NOMO-1 (cell line): ENCODE results near the gene MED28.

Experiments used
- DNase-seq, 2 experiments: peaks; one replicate each; lab custom pipeline; 2025; ENCODE audit not compliant: unreplicated experiment in 2 of 2; lab: John Stamatoyannopoulos, UW

MED28 gene

DNA sequence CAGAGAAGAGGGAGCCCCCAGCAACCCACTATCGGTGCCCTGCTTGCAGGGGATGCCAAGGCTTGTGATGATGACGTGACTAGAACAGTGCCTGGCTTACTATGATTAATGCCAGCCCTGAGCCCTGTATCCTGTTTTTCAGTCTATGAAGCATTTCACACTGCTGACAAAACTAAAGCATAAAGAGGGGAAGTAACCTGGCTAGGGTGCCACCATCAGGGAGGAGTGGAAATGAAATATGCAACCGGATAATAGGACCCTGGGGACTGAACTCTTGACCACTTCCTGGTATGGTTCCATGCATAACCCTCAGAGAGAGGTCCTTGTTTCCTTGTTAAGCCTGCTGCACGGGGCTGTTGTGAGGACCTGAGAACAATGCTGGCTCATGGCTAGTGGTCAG is 50.3 kb downstream of the MED28 start:
- DNase-seq, result peak; percentile 30 to 76

DNA sequence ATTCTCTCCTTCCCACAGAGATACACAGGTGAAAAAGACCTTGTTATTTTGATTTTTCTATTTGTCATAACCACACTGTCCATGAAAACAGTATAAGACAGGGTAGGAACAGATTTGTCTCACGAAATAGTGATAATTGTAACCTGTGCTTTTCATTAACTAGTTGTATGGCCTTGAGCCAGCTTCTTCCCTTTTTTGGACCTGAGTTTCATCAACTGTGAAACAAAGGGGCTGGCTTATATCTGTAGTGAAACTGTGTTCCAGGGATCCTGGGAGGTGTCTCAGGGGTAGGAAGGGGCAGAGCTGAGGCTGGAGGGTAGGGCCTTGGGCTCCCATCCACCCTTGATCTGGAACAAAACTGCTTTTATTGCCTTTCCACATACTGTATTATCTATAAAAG is 50.9 kb downstream of the MED28 start:
- peak in 1 of 2 experiments; percentile 17 for DNase-seq

DNA sequence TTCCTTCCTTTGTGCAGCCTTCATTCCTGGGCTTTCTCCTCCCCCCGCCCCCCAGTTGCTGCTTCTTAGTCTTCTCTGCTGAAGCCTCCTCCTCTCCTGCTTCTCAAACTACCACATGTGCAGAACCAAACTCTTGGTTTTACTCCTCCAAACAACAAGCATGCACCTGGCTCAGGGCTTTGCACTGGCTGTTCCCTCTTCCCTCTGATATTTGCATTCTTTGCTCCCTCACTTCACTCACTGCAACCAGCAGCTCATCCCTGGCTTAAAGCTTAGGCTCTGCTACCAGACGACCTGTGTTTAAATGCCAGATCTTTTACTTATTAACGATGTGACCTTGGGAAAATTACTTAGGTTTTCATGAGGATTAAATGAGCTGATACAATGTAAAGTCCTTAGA is 51.4 kb downstream of the MED28 start:
- no peak for DNase-seq

DNA sequence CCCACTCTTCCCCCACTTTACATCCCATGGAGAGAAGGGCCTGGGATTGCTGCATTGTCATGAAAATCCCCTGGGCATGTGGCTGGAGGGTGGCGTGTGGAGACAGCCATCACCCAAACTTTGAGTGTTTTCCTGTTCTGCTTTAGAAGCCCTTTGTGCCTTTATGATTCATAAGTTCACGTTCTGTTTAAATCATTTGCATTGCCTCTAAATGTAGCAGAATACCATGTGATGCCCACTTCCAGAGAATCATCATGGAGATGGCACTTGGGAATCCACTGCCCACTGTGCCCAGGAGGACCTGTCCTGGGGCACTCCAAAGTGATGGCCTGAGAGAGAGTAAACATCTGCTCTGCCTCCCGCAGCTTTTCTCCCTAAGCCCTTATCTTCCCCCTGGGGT is 52.8 kb downstream of the MED28 start:
- no peak for DNase-seq

DNA sequence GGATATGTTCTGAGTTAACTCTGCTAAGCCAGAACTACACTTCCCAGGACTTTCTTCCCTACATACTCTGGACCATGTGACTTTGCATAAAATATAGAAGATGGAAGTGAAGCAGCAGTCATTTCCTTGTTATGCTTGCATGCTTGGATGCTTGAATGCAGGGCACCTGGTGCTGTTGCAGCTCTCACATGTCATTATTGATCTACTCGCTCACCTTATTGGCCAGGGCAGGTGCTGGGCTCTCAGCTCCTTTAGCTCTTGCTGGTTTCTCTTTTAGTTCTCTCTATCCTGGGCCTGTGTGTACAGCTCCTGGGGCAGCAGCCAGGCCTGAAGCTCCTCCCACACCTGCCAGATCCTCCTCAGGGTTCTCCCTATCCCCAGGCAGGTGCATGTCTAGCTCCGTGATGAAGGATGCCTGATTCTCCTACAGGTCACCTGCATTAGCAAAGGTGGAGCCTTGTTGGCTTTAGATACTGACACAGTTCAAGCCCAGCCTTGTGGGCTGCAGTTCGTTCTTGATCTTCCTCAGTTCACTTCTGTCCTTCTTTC is 53.3 kb downstream of the MED28 start:
- DNase-seq, result no peak

DNA sequence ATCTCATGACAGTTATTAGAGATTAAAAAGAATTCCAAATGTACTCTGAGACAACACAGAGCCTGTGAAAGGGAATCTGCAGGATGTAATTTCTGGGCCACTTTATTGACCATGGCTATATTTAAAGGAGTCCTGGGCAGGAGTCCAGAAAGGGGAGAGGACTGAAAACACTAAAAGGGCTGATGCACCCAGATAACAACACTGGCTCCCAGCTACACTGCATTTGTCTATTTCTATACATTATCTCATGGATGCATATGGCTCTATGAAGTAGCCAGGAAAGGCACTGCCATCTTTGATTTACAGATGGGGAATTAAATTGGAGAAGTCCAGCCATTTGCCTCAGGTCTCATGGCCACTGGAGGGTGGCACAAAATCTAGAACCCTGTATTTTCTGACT is 56.0 kb downstream of the MED28 start:
- DNase-seq, result no peak

DNA sequence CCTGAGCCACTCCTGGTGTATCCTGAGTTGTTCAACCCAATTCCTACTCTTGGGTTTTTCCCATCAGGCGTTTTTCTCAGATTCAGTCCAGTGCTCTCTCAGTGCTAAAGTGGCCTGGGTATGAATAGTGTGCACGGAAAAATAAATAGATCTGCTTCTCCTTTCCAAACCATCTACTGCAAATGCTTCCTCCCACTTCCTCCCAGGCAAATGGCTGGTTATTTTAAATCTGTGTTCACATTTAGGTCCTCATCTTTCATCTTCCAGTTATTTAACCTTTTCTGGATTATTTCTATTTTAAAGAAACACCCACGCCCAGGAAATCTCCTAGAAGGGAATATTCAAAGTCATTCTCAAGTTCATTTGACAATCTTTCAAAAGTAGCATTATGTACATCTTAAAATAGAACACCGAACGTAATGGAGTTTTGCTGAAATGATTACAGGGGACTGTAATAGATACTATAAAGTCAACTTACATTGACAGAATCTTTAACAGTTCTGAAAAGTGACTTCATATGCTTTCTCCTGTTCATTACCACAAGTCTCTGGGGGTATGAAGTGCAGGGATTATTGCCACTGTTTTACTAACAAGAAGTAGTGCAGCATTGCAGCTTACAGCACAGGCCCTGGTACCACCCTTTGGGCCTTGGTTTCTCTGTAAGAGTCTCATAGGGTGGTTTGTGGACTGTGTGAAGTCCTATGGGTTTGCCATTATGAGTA is 66.3 kb downstream of the MED28 start:
- DNase-seq, result no peak

DNA sequence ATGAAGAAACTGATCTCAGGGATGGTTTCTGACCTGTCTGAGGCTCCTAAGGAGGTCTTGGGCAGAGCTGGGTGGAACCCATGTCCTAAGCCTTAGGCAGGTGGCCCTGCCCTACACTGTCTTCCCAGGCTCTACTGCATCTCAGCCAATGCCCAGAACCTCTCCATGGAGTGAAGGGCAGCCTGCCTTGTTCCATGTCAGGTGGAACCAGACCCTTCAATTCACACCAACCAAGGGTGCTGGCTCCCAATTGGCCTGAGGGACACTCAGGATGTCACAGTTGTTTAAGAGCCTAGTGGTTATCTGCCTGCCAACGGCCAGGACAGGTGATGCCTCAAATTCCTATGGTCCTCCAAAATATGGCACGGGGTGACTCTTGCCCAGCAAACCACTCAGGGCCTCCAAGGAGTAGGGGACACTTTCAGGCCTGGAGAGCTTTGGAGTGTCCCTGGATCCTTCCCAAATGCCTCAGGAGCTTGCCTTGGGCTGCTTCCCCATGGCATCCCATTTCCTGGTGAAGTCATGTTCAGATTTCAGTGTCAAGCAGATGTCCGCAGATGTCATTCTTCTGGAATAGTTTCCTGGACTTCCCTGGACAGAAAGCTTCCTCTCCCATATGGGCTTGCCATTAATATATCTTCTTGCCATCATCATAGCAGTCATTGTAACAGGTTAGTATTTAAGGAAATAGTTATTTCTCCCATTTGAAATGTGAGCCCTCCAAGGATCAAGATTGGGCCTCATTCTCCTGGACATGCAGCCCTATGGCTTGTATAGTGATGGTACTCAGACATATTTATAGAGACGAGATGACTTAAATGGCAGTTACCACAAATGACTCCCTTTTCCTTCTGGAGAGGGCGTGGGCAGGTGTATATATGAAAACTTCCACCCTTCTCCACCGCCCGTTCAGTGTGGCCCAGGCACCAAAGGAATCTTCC is 67.1 kb downstream of the MED28 start:
- no peak for DNase-seq

DNA sequence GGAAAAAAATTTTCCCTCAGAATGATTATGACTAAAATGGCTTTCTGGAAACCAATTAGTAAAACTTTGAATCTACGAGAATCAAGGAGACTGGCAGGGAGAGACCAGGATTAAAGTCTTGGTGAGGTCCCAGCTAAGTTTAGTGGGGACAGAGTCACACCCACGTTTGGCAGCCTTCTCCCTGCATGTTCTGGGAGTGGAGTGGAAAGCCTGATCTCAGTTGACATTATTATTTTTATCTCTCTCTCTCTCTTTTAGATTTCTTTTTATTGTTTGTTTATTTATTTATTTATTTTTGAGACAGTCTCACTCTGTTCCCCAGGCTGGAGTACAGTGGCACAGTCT is 67.8 kb downstream of the MED28 start:
- DNase-seq, result no peak
